ENCODE data around the gene BET1.

Gene BET1

DNA sequence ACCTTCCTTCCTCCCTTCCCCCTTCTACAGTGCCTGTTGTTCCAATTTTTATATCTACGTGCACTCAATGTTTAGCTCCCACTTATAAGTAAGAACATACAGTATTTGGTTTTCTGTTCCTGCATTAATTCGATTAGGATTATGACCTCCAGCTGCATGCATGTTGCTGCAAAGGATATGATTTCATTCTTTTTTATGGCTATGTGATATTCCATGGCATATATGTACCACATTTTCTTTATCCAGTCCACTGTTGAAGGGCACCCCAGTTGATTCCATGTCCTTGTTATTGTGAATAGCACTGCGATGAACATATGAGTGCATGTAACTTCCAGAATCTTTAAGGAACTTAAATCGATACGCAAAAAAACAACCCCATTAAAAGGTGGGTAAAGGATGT is 39.9 kb downstream of the BET1 start:
- TF ChIP-seq, protein P1, sequence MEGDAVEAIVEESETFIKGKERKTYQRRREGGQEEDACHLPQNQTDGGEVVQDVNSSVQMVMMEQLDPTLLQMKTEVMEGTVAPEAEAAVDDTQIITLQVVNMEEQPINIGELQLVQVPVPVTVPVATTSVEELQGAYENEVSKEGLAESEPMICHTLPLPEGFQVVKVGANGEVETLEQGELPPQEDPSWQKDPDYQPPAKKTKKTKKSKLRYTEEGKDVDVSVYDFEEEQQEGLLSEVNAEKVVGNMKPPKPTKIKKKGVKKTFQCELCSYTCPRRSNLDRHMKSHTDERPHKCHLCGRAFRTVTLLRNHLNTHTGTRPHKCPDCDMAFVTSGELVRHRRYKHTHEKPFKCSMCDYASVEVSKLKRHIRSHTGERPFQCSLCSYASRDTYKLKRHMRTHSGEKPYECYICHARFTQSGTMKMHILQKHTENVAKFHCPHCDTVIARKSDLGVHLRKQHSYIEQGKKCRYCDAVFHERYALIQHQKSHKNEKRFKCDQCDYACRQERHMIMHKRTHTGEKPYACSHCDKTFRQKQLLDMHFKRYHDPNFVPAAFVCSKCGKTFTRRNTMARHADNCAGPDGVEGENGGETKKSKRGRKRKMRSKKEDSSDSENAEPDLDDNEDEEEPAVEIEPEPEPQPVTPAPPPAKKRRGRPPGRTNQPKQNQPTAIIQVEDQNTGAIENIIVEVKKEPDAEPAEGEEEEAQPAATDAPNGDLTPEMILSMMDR (conservative IDR thresholded peaks at IDR 0.05; ENCODE audit: low read depth, low read length) = no peak
- no peak overlapping the region for H3K4me3 ChIP-seq (ENCODE audit: low read depth, low read length)
- no peak for DNase-seq (ENCODE audit: low read depth)

DNA sequence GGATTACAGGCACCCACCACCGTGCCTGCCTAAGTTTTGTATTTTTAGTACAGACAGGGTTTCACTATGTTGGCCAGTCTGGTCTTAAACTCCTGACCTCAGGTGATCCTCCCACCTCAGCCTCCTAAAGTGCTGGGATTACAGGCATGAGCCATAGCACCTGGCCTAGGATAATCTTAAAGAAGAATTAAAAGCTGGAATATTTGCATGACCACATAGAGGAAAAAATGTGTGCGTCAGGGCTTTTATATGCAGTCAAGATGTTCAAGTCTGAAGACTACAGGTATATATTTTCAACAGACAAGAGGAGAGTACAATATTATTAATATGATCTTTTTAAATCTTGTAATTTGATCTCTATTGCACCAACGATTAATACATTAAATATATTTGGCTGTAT is 43.2 kb downstream of the BET1 start:
- DNase-seq (ENCODE audit: low read depth) = no peak
- H3K4me3 ChIP-seq (ENCODE audit: low read depth, low read length) = no peak overlapping the region
- TF ChIP-seq, protein P1 (conservative IDR thresholded peaks at IDR 0.05; ENCODE audit: low read depth, low read length) = no peak

- no peak overlapping the region for H3K4me3 ChIP-seq (ENCODE audit: low read depth, low read length)
- TF ChIP-seq, protein P1 (conservative IDR thresholded peaks at IDR 0.05; ENCODE audit: low read depth, low read length) = no peak
- DNase-seq (ENCODE audit: low read depth) = no peak
These were observed 45.5 kb downstream of the BET1 start for GRCh38 chr7:93958651-93959050.

DNA sequence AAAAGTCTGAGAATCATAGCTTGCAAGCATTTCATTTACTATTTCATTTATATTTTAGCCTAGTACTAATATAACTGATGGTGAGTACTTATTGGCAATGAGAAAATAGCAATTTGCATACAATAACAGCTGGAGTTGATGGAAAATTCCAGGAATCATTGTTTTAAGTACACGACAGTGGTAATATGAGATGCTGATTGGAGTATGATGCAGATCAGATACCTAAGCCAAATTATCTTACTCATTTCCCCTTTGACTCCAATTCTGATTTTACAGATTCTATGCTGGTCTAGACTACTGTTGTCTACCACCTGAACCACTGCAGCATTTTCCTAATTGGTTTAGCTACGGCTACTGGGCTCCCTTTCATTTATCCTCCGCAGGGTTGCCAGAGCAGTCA is 45.9 kb downstream of the BET1 start:
- peak; percentile 23 for DNase-seq (ENCODE audit: low read depth)
- TF ChIP-seq, protein P1 (conservative IDR thresholded peaks at IDR 0.05; ENCODE audit: low read depth, low read length) = no peak
- H3K4me3 ChIP-seq (ENCODE audit: low read depth, low read length) = no peak overlapping the region

DNA sequence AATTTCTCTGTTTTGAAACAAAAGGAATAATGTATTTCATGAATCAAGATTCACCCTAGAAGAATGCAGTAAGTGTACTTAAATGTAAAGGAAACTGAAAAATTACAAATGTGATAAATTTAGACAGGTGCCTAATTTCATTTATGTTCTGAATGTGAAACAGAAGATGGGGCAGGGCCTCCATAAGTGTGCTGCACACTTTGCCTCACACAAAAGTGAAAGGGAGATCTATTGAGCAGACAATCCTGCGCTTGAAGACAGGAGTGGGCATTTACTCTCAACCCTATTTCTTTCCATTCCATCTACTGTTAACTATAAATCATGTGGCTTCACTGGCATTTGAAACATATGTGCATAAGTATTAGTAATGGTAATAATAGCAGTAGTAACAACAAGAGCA is 46.4 kb downstream of the BET1 start:
- TF ChIP-seq, protein P1 (conservative IDR thresholded peaks at IDR 0.05; ENCODE audit: low read depth, low read length) = no peak

DNA sequence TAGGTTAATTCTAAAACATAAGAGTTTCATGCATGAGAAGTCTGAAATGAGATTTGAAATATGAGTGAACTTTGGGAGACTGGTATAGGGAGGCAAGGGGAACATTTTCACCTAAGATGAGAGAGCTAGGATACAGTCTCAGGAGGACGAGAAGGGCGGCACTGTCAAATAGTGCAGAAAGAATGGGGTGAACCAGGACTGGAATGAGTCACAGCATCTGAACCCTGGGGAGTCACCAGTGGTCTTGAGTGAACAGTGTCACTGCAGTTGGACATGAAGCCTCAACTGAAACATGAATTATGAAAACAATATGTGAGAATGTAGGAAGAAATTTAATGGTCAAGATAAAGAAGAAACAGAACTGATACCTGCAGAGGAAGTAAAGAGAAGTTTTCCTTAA is 48.9 kb downstream of the BET1 start:
- no peak overlapping the region for H3K4me3 ChIP-seq (ENCODE audit: low read depth, low read length)
- TF ChIP-seq, protein P1 (conservative IDR thresholded peaks at IDR 0.05; ENCODE audit: low read depth, low read length) = no peak
- no peak for DNase-seq (ENCODE audit: low read depth)

More for the DNA sequence above, 46.4 kb downstream of the BET1 start:
- no peak for DNase-seq (ENCODE audit: low read depth)
- H3K4me3 ChIP-seq (ENCODE audit: low read depth, low read length) = no peak overlapping the region

GRCh38 chr7:93949423-93949822 is 54.7 kb downstream of the BET1 start:
- H3K4me3 ChIP-seq (ENCODE audit: low read depth, low read length) = no peak overlapping the region
- TF ChIP-seq, protein P1 (conservative IDR thresholded peaks at IDR 0.05; ENCODE audit: low read depth, low read length) = no peak
- DNase-seq (ENCODE audit: low read depth) = peak; percentile 90

All from choroid plexus epithelial cell (primary cell).